Stimulated activated CD8-positive, alpha-beta memory T cell treated with anti-CD3 and anti-CD28 coated beads, Interleukin-12 subunit alpha, Interleukin-12 subunit beta, amount 100 ng/mL, for 24 hours (primary cell): ENCODE measurements around the gene CYBA.
"Not testable (repeated sequence)": the region's sequence is repeated elsewhere in the genome, so short reads cannot be mapped to it uniquely, and the experiment has no call there.

Experiments used
- DNase-seq: peaks from one replicate; pipeline ENCODE4 v3.0.0-alpha.2; 2020; ENCODE audit errors: extremely low read depth

Gene CYBA

GRCh38 chr16:88614818-88615580 lies 35.9 kb downstream of the CYBA start:
- DNase-seq: no peak

GRCh38 chr16:88613911-88614817 lies 36.7 kb downstream of the CYBA start:
- DNase-seq: no peak

GRCh38 chr16:88613293-88613692 lies 37.6 kb downstream of the CYBA start:
- no peak for DNase-seq

- DNase-seq: no peak
Observed at GRCh38 chr16:88610909-88611812, 39.7 kb downstream of the CYBA start.

GRCh38 chr16:88610080-88610479 lies 40.8 kb downstream of the CYBA start:
- no peak for DNase-seq

- not testable (repeated sequence) for DNase-seq
Observed at GRCh38 chr16:88609426-88609825, 41.4 kb downstream of the CYBA start.

- DNase-seq: no peak
Observed at GRCh38 chr16:88608076-88608475, 42.8 kb downstream of the CYBA start.

- no peak for DNase-seq
Observed at GRCh38 chr16:88606148-88606757, 44.6 kb downstream of the CYBA start.

GRCh38 chr16:88605186-88606147 lies 45.4 kb downstream of the CYBA start:
- DNase-seq: no peak

GRCh38 chr16:88602091-88602490 lies 48.8 kb downstream of the CYBA start:
- DNase-seq: no peak

GRCh38 chr16:88601313-88602036 lies 49.4 kb downstream of the CYBA start:
- DNase-seq: no peak

- no peak for DNase-seq
Observed at GRCh38 chr16:88600539-88600896, 50.3 kb downstream of the CYBA start.

GRCh38 chr16:88599825-88600538 lies 50.9 kb downstream of the CYBA start:
- DNase-seq: no peak

GRCh38 chr16:88599092-88599733 lies 51.6 kb downstream of the CYBA start:
- no peak for DNase-seq

GRCh38 chr16:88597856-88598491 lies 52.9 kb downstream of the CYBA start:
- DNase-seq: no peak

GRCh38 chr16:88596483-88596882 lies 54.4 kb downstream of the CYBA start:
- DNase-seq: no peak

GRCh38 chr16:88595921-88596320 lies 54.9 kb downstream of the CYBA start:
- no peak for DNase-seq

- DNase-seq: no peak
Observed at GRCh38 chr16:88595101-88595500, 55.8 kb downstream of the CYBA start.
